ENCODE data around the gene ZNF341. TPM values are rescaled to one million over a fixed set of nuclear protein-coding genes. Genes with fewer than 3 reads are reported as not detected.

ZNF341 gene
- total and polyA plus RNA-seq, 8 donors = 0.58 to 6.2 (median 1.9) TPM

DNA sequence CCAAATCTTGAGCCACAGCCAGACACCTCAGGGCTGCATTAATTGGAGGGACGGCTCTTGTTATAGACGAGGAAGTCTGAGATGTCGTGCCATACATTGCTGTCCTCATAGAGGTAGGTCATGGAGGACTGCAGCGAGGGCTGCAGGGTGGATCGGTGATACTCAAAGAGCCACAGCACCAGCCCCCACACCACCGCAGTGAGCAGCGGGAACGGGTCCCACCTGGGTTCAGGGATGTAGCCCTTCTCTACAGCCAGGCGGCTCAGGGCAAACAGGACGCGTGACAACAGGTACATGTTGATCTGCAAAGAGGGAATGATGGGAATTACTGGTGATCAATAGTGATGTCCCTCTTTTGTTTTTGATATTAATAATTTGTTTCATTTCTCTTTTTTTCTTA is 24.1 kb upstream of the ZNF341 start:
- DNase-seq = no peak
- H3K36me3 ChIP-seq = peaks cover 15 to 65% (median 51%) of the 10 kb centered on the region in 4 donors
- no peak overlapping the region for H3K4me3 ChIP-seq
- 84 to 94% (median 91%) methylated on average over 10 to 11 of the region's 11 CpGs for WGBS, 5 donors
- intact Hi-C loops (cut with DNase I; ENCODE audit: low total_unique reads) = no loop called here
- TF ChIP-seq POLR2AphosphoS5 (IDR thresholded peaks at IDR 0.05) = no peak
- TF ChIP-seq, protein P1, sequence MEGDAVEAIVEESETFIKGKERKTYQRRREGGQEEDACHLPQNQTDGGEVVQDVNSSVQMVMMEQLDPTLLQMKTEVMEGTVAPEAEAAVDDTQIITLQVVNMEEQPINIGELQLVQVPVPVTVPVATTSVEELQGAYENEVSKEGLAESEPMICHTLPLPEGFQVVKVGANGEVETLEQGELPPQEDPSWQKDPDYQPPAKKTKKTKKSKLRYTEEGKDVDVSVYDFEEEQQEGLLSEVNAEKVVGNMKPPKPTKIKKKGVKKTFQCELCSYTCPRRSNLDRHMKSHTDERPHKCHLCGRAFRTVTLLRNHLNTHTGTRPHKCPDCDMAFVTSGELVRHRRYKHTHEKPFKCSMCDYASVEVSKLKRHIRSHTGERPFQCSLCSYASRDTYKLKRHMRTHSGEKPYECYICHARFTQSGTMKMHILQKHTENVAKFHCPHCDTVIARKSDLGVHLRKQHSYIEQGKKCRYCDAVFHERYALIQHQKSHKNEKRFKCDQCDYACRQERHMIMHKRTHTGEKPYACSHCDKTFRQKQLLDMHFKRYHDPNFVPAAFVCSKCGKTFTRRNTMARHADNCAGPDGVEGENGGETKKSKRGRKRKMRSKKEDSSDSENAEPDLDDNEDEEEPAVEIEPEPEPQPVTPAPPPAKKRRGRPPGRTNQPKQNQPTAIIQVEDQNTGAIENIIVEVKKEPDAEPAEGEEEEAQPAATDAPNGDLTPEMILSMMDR (IDR thresholded peaks at IDR 0.05) = no peak
- no peak for TF ChIP-seq POLR2A (IDR thresholded peaks at IDR 0.05)
- TF ChIP-seq EP300 (IDR thresholded peaks at IDR 0.05) = no peak
- H3K27ac ChIP-seq = no peak overlapping the region
- H3K9me3 ChIP-seq = no peaks in the 10 kb centered on the region
- H3K4me1 ChIP-seq = peaks cover 0 to 6% (median 0%) of the 10 kb centered on the region in 4 donors
- H3K27me3 ChIP-seq = no peaks in the 10 kb centered on the region

DNA sequence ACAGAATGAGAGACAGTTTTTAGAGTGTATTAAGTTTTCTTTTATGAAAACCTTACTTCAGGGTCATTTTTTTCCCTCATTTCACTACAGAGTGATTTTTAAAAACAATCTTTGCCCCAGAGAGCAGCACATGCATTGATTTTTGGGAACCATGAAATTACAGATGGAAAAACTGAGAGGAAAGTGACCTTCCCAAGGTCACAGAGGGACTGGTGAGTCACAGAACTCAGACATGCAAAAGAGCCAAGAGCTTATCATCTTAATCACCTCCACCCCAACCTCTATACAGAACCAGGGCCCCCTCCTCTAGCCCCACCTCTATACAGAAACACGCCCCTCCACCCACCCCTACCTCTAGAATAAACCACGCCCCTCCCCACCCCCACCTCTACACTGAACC is 22.4 kb upstream of the ZNF341 start:
- Histone ChIP-seq H3K4me3 (no peak overlapping the region), H3K27me3 (no peaks in the 10 kb centered on the region), H3K9me3 (no peaks in the 10 kb centered on the region), H3K4me1 (no peaks in the 10 kb centered on the region), H3K27ac (no peak overlapping the region), H3K36me3 (peaks cover 20 to 73% (median 68%) of the 10 kb centered on the region in 4 donors)
- WGBS, 5 donors = 64 to 75% (median 68%) methylated on average over 2 of the region's 2 CpGs
- peak in 1 of 2 donors; percentile 44 for DNase-seq
- TF ChIP-seq, protein P1 (IDR thresholded peaks at IDR 0.05) = no peak
- TF ChIP-seq POLR2A (IDR thresholded peaks at IDR 0.05) = no peak
- TF ChIP-seq EP300 (IDR thresholded peaks at IDR 0.05) = no peak
- no peak for TF ChIP-seq POLR2AphosphoS5 (IDR thresholded peaks at IDR 0.05)
- intact Hi-C loops (cut with DNase I; ENCODE audit: low total_unique reads) = no loop called here

DNA sequence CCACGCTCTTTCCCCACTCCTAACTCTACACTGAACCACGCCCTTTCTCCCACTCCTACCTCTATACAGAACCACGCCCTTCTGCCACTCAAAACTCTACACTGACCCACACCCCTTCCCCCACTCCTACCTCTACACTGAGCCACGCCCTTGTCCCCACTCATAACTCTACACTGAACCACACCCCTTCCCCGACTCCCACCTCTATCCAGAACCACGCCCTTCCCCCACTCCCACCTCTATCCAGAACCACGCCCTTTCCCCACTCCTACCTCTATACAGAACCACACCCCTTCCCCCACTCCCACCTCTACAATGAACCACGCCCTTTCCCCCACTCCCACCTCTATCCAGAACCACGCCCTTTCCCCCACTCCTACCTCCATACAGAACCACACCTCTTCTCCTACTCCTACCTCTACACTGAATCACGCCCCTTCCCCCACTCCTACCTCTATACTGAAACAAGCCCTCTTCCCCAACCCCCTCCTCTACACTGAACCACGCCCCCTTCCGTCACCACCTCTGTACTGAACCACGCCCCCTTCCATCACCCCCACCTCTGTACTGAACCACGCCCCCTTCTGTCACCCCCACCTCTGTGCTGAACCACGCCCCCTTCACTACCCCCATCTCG is 21.8 kb upstream of the ZNF341 start:
- DNase-seq = peak in 1 of 2 donors; percentile 65
- WGBS, 5 donors = 63 to 75% (median 70%) methylated on average over 16 of the region's 16 CpGs

DNA sequence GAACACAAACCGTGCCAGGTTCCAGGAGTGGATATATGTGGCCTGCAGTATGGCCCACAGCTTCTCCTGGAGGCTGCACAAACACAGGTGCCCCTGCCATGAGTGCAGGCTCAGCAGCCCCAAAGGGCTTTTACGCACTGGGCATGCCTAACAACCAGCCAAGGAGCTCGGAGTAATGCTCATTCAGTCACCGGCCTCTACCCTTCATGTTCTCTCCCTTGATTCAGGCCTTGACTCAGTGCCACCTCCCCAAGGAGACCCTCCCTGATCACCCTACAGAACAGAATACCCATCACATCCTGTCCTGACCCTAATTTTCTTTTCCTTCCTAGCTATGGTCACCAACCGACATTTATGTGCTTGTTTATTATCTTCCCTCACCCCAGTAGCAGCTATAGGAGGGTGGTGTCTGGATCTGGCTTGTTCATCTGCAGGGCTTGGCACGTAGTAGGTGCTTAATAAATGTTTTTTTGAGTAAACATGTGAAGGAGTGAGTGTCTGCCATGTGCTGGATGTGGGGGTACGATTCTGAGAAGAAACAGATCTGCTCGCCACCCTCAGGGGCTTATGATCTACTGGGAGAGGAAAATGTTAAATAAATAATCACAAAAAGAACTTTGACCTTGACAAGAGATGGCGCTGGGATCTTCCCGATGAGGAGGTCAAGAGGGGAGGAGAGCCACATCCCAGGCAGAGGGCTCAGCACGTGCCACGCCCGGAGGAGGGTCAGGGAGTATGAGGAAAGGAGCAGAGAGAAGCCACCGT is 20.9 kb upstream of the ZNF341 start:
- H3K36me3 ChIP-seq = peaks cover 20 to 83% (median 74%) of the 10 kb centered on the region in 4 donors
- no peak overlapping the region for H3K4me3 ChIP-seq
- TF ChIP-seq, protein P1 (IDR thresholded peaks at IDR 0.05) = no peak
- no peak for TF ChIP-seq POLR2A (IDR thresholded peaks at IDR 0.05)
- TF ChIP-seq POLR2AphosphoS5 (IDR thresholded peaks at IDR 0.05) = no peak
- TF ChIP-seq EP300 (IDR thresholded peaks at IDR 0.05) = no peak
- no peaks in the 10 kb centered on the region for H3K4me1 ChIP-seq
- intact Hi-C loops (cut with DNase I; ENCODE audit: low total_unique reads) = no loop called here
- no peaks in the 10 kb centered on the region for H3K27me3 ChIP-seq
- no peak for DNase-seq
- H3K27ac ChIP-seq = no peak overlapping the region
- no peaks in the 10 kb centered on the region for H3K9me3 ChIP-seq
- 73 to 80% (median 78%) methylated on average over 13 to 14 of the region's 14 CpGs for WGBS, 5 donors

More for the DNA sequence above, 21.8 kb upstream of the ZNF341 start:
- Histone ChIP-seq H3K36me3 (peaks cover 20 to 79% (median 73%) of the 10 kb centered on the region in 4 donors), H3K27ac (no peak overlapping the region), H3K4me1 (no peaks in the 10 kb centered on the region), H3K27me3 (no peaks in the 10 kb centered on the region), H3K9me3 (no peaks in the 10 kb centered on the region), H3K4me3 (no peak overlapping the region)
- TF ChIP-seq POLR2AphosphoS5 (IDR thresholded peaks at IDR 0.05) (no peak), EP300 (IDR thresholded peaks at IDR 0.05) (no peak), POLR2A (IDR thresholded peaks at IDR 0.05) (no peak)
- TF ChIP-seq, protein P1 (IDR thresholded peaks at IDR 0.05) = no peak
- intact Hi-C loops (cut with DNase I; ENCODE audit: low total_unique reads) = no loop called here
